Trophoblast cell (in vitro differentiated cells and primary cell): Measurements from ENCODE around the gene KCNRG.

ENCODE experiments used
- DNase-seq, 2 donors: peaks; one replicate each; pipeline ENCODE4 v3.0.0-alpha.2; 2016
- H2AFZ ChIP-seq: 2 replicates; pipeline ENCODE4 v1.6.1; 2013; ENCODE audit warnings: low read length, moderate library complexity, mild to moderate bottlenecking; ENCODE audit not compliant: insufficient read depth, poor library complexity
- H2AK5ac ChIP-seq: 2 replicates; pipeline ENCODE4 v1.6.1; 2013; ENCODE audit warnings: mild to moderate bottlenecking, low read length
- H2BK120ac ChIP-seq: 2 replicates; pipeline ENCODE4 v1.6.1; 2013; ENCODE audit warnings: low read length, mild to moderate bottlenecking, moderate library complexity; ENCODE audit not compliant: insufficient read depth, poor library complexity
- H2BK12ac ChIP-seq: 2 replicates; pipeline ENCODE4 v1.6.1; 2013; ENCODE audit warnings: mild to moderate bottlenecking, low read length, moderate library complexity
- H2BK5ac ChIP-seq: 2 replicates; pipeline ENCODE4 v1.6.1; 2013; ENCODE audit warnings: low read length, low read depth, moderate library complexity, mild to moderate bottlenecking; ENCODE audit not compliant: poor library complexity
- H3K14ac ChIP-seq: 2 replicates; pipeline ENCODE4 v1.6.1; 2013; ENCODE audit warnings: mild to moderate bottlenecking, low read length
- H3K18ac ChIP-seq: 2 replicates; pipeline ENCODE4 v1.6.1; 2013; ENCODE audit warnings: mild to moderate bottlenecking, low read length
- H3K23ac ChIP-seq: 2 replicates; pipeline ENCODE4 v1.6.1; 2013; ENCODE audit warnings: low read length
- H3K27ac ChIP-seq: 2 replicates; pipeline ENCODE4 v1.5.1; 2013; ENCODE audit warnings: low read depth, mild to moderate bottlenecking, inconsistent platforms, low read length, moderate library complexity
- H3K27me3 ChIP-seq: 2 replicates; pipeline ENCODE4 v1.6.1; 2013; ENCODE audit warnings: inconsistent platforms, mild to moderate bottlenecking, low read length, moderate library complexity; ENCODE audit not compliant: insufficient read depth
- H3K36me3 ChIP-seq, 2 experiments: 1 replicate in 1 of 2; 2 replicates in 1 of 2; pipeline ENCODE4 v1.6.1; 2013; ENCODE audit warnings: low read length in 2 of 2, mild to moderate bottlenecking in 2 of 2, moderate library complexity in 1 of 2; ENCODE audit not compliant: insufficient read depth in 2 of 2, control insufficient read depth in 1 of 2
- H3K4ac ChIP-seq: 2 replicates; pipeline ENCODE4 v1.6.1; 2013; ENCODE audit warnings: low read depth, mild to moderate bottlenecking, low read length, moderate library complexity
- H3K4me1 ChIP-seq, 2 experiments: 1 replicate in 1 of 2; 2 replicates in 1 of 2; pipeline ENCODE4 v1.6.1; 2013; ENCODE audit warnings: low read length in 2 of 2, mild to moderate bottlenecking in 2 of 2, moderate library complexity in 1 of 2; ENCODE audit not compliant: insufficient read depth in 2 of 2, control insufficient read depth in 1 of 2
- H3K4me2 ChIP-seq: 2 replicates; pipeline ENCODE4 v1.6.1; 2013; ENCODE audit warnings: inconsistent platforms, mild to moderate bottlenecking, low read length, moderate library complexity
- H3K4me3 ChIP-seq: 2 replicates; pipeline ENCODE4 v1.5.1; 2013; ENCODE audit warnings: mild to moderate bottlenecking, low read depth, low read length, inconsistent platforms
- H3K79me1 ChIP-seq: one replicate; pipeline ENCODE4 v1.6.1; 2013; ENCODE audit warnings: low read length
- H3K79me2 ChIP-seq: 2 replicates; pipeline ENCODE4 v1.6.1; 2013; ENCODE audit warnings: low read length, mild to moderate bottlenecking; ENCODE audit not compliant: control insufficient read depth, insufficient read depth, poor library complexity
- H3K9ac ChIP-seq: 2 replicates; pipeline ENCODE4 v1.6.1; 2013; ENCODE audit warnings: mild to moderate bottlenecking, low read length
- H3K9me3 ChIP-seq: 2 replicates; pipeline ENCODE4 v1.6.1; 2013; ENCODE audit warnings: low read depth, mild to moderate bottlenecking, control low read depth, inconsistent platforms, low read length; ENCODE audit not compliant: insufficient read depth
- H4K12ac ChIP-seq: 2 replicates; pipeline ENCODE4 v1.6.1; 2013; ENCODE audit warnings: low read depth, mild to moderate bottlenecking, low read length, moderate library complexity
- H4K8ac ChIP-seq: 2 replicates; pipeline ENCODE4 v1.6.1; 2013; ENCODE audit warnings: low read depth, mild to moderate bottlenecking, low read length, moderate library complexity
- H4K91ac ChIP-seq: one replicate; pipeline ENCODE4 v1.6.1; 2013; ENCODE audit warnings: low read depth, mild to moderate bottlenecking, low read length, moderate library complexity
- WGBS: extraction: QIAGEN DNeasy Blood & Tissue Kit; methylation state at CpG from one replicate; pipeline ENCODE4 v1.1.7; 2013; ENCODE audit warnings: missing lambda C conversion rate; ENCODE audit not compliant: insufficient read length, insufficient coverage; ENCODE audit errors: extremely low coverage; 5-methylcytosine and 5-hydroxymethylcytosine counted together

KCNRG gene

DNA sequence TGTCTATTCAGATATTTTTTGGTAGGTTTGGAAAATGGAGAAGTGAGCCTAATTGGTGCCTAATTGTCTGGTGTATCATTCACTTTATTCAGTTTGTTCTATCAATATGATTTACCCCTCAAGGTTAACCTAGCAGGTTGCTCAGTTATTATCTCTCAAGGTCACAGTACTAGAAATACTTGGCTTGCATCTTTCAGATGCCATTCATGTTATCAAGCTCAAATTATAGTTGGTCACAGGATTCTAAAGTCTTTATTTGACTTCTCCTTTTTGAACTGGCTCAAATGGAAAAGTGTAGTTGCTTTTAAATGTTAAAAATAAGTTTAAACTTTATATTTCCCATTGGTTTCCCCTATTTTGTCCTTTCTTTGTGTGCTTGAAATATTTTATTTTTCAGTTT, 2.6 kb downstream of the KCNRG start:
- no peak overlapping the region for H3K4me2 ChIP-seq
- H2BK120ac ChIP-seq, result no peak overlapping the region
- H3K14ac ChIP-seq, result no peak overlapping the region
- H2BK12ac ChIP-seq, result no peak overlapping the region
- no peaks in the 10 kb centered on the region for H3K4me1 ChIP-seq
- H3K18ac ChIP-seq, result no peak overlapping the region
- H3K4ac ChIP-seq, result no peak overlapping the region
- DNase-seq, result no peak
- no peak overlapping the region for H3K9ac ChIP-seq
- no peak overlapping the region for H3K4me3 ChIP-seq
- no peak overlapping the region for H3K27ac ChIP-seq
- no peak overlapping the region for H4K91ac ChIP-seq
- H2BK5ac ChIP-seq, result no peak overlapping the region
- H3K79me1 ChIP-seq, result no peaks in the 10 kb centered on the region
- no peaks in the 10 kb centered on the region for H3K79me2 ChIP-seq
- H3K36me3 ChIP-seq, result peaks cover 12 to 14% of the 10 kb centered on the region in 2 experiments
- H4K8ac ChIP-seq, result no peak overlapping the region
- no peaks in the 10 kb centered on the region for H3K27me3 ChIP-seq
- no peaks in the 10 kb centered on the region for H3K9me3 ChIP-seq
- H2AFZ ChIP-seq, result no peak overlapping the region
- H4K12ac ChIP-seq, result no peak overlapping the region
- H3K23ac ChIP-seq, result no peak overlapping the region
- no peak overlapping the region for H2AK5ac ChIP-seq

- no peaks in the 10 kb centered on the region for H3K79me2 ChIP-seq
- no peaks in the 10 kb centered on the region for H3K27me3 ChIP-seq
- H3K9me3 ChIP-seq, result no peaks in the 10 kb centered on the region
- H3K4ac ChIP-seq, result no peak overlapping the region
- H3K27ac ChIP-seq, result no peak overlapping the region
- H3K4me1 ChIP-seq, result peaks cover 0 to 2% of the 10 kb centered on the region in 2 experiments
- H2AK5ac ChIP-seq, result no peak overlapping the region
- H3K79me1 ChIP-seq, result no peaks in the 10 kb centered on the region
- H4K12ac ChIP-seq, result no peak overlapping the region
- DNase-seq, result peak in 1 of 2 donors; percentile 30
- WGBS, result no CpG with 5 or more reads among the region's 1 CpG
- H3K36me3 ChIP-seq, result peaks cover 5 to 6% of the 10 kb centered on the region in 2 experiments
- H3K23ac ChIP-seq, result no peak overlapping the region
- no peak overlapping the region for H4K8ac ChIP-seq
- no peak overlapping the region for H2AFZ ChIP-seq
- no peak overlapping the region for H3K14ac ChIP-seq
- no peak overlapping the region for H2BK12ac ChIP-seq
- no peak overlapping the region for H3K4me2 ChIP-seq
- H3K9ac ChIP-seq, result no peak overlapping the region
- no peak overlapping the region for H2BK5ac ChIP-seq
- H4K91ac ChIP-seq, result no peak overlapping the region
- no peak overlapping the region for H2BK120ac ChIP-seq
- H3K18ac ChIP-seq, result no peak overlapping the region
- H3K4me3 ChIP-seq, result no peak overlapping the region
These were observed 10.2 kb downstream of the KCNRG start for GRCh38 chr13:50025436-50025835.

DNA sequence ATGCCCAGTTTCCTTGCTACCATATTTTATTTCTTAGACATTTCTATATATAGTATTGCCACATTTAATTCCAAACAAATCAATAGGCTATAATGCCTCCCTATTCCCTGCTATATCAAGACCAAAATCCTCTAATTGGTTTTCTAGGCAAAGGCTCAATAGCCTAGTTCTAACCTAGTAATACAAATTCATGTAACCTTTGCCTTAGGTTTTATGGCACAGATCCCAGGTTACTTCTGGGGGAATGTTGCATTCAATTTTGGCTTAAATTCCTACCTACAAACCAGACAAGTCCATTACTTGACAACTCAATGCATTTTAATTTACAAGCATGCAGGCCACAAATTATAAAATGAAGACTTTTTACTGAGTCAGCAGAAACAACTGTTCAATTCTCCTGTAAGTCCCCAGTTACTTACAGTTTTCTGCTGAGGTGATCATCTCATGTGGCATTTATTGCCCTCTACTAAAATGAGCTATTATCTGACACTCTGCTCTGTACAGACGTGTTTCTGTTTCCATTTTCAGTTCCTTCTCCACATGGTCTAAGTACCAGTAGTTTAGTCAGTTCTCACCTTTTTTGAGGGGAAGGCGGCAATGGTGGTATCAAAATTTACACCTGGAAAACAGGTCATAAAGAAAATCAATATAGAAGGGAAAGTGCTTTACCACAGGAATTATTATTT, 11.7 kb downstream of the KCNRG start:
- Histone ChIP-seq H3K4me1 (peaks cover 0 to 2% of the 10 kb centered on the region in 2 experiments), H3K79me1 (no peaks in the 10 kb centered on the region), H2AK5ac (no peak overlapping the region), H2BK12ac (no peak overlapping the region), H4K91ac (no peak overlapping the region), H4K12ac (no peak overlapping the region), H3K4me2 (no peak overlapping the region), H3K14ac (no peak overlapping the region), H3K23ac (no peak overlapping the region), H3K4me3 (no peak overlapping the region), H2BK120ac (no peak overlapping the region), H3K79me2 (no peaks in the 10 kb centered on the region), H3K18ac (no peak overlapping the region), H3K36me3 (peaks cover 0 to 1% of the 10 kb centered on the region in 2 experiments), H3K9me3 (no peaks in the 10 kb centered on the region), H4K8ac (no peak overlapping the region), H3K9ac (no peak overlapping the region), H3K27me3 (no peaks in the 10 kb centered on the region), H2AFZ (no peak overlapping the region), H3K4ac (no peak overlapping the region), H3K27ac (no peak overlapping the region), H2BK5ac (no peak overlapping the region)
- DNase-seq, result no peak
- no CpG with 5 or more reads among the region's 2 CpGs for WGBS

- H3K18ac ChIP-seq, result no peak overlapping the region
- no peak overlapping the region for H2BK12ac ChIP-seq
- no peak overlapping the region for H4K91ac ChIP-seq
- no peak overlapping the region for H3K14ac ChIP-seq
- H4K12ac ChIP-seq, result no peak overlapping the region
- no peaks in the 10 kb centered on the region for H3K79me2 ChIP-seq
- no peak overlapping the region for H3K23ac ChIP-seq
- no peaks in the 10 kb centered on the region for H3K36me3 ChIP-seq
- no peaks in the 10 kb centered on the region for H3K9me3 ChIP-seq
- no peak overlapping the region for H3K4me3 ChIP-seq
- no CpG with 5 or more reads among the region's 3 CpGs for WGBS
- no peak overlapping the region for H2AFZ ChIP-seq
- no peak overlapping the region for H2BK120ac ChIP-seq
- no peak overlapping the region for H3K9ac ChIP-seq
- H3K27ac ChIP-seq, result no peak overlapping the region
- no peak overlapping the region for H3K4ac ChIP-seq
- H2BK5ac ChIP-seq, result no peak overlapping the region
- H3K79me1 ChIP-seq, result no peaks in the 10 kb centered on the region
- H4K8ac ChIP-seq, result no peak overlapping the region
- peak in 1 of 2 donors; percentile 46 for DNase-seq
- no peaks in the 10 kb centered on the region for H3K4me1 ChIP-seq
- H2AK5ac ChIP-seq, result no peak overlapping the region
- no peaks in the 10 kb centered on the region for H3K27me3 ChIP-seq
- no peak overlapping the region for H3K4me2 ChIP-seq
These were observed 15.1 kb downstream of the KCNRG start for GRCh38 chr13:50030315-50030714.
